HG03103 (cell line): ENCODE data around the gene XIAP.
"Not testable (repeated sequence)": the region's sequence is repeated elsewhere in the genome, so short reads cannot be mapped to it uniquely, and the experiment has no call there.

Experiments used
- ATAC-seq: cut with Tn5 transposase; IDR thresholded peaks from one replicate; pipeline ENCODE4 v1.9.1; 2021; ENCODE audit warnings: low read depth; ENCODE audit not compliant: unreplicated experiment

Gene XIAP

GRCh38 chrX:123859846-123860838 is at the start of gene XIAP:
XIAP (plus strand) TSS chrX:123860053; CDS start chrX:123885663, 25,610 bp downstream.
- peak; percentile 73 for ATAC-seq

- ATAC-seq: no peak
These were observed 45.5 kb upstream of the XIAP start for GRCh38 chrX:123814343-123814742.

DNA sequence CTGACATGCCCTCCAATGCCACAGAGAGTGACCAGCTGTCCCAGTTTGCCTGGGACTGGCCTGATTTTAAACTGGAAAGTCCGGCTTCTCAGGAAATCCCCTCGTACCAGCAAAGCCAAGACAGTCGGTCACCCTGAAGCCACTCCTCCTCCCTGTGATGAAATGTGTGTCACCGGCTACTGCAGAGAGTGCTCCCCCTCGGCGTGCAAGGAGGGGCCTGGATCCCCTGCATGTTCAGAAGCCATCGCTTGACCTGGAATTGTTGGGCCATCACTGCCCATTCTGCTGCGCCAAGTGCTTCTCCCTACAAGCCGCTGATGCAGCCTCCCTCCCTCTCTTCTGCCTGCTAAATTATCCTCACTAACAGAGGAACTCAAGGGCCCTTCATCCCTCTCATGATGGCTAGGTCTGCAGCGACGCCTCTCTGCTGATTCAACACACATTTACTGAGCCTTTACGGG is 44.9 kb upstream of the XIAP start:
- ATAC-seq: not testable (repeated sequence)

- no peak for ATAC-seq
These were observed 42.5 kb upstream of the XIAP start for GRCh38 chrX:123817288-123817894.

GRCh38 chrX:123818243-123818642 is 41.6 kb upstream of the XIAP start:
- no peak for ATAC-seq

GRCh38 chrX:123822965-123823364 is 36.9 kb upstream of the XIAP start:
- ATAC-seq: no peak

DNA sequence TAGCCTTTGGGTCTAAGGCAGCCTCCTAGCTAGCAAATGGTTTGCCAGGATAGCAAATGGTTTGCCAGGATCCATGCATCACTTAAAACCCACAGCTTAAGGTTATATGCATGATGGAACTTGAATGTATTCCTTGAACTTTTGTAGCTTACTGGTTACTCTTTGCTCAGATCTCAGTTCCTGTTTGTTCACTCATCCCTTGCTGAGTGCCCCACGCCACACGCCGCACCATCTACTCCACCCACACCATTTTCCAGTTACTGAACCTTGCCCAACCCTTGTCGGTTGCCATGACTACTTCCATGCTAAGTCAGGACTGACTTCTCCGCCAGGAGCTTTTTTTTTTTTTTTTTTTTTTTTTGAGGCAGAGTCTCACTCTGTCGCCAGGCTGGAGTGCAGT is 29.5 kb upstream of the XIAP start:
- peak; percentile 86 for ATAC-seq

DNA sequence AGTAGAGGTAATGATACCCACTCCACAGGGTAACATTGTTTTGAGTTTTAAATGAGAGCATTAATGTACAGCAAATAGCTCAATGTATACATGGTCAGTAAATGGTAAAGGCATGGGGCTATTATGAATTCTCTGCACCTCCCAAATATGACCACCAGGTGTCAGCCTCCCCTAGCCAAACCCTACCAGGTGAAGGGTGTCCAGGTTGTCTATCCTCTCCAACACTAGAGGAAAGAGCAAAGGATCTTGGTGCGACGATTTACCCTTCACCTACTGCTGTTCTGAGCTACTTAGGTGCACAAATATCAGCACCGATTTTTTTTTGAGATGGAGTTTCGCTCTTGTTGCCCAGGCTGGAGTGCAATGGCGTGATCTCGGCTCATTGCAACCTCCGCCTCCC is 26.5 kb upstream of the XIAP start:
- peak; percentile 70 for ATAC-seq

GRCh38 chrX:123834116-123834515 is 25.7 kb upstream of the XIAP start:
- ATAC-seq: no peak

GRCh38 chrX:123835661-123836371 is 24.0 kb upstream of the XIAP start:
- ATAC-seq: no peak

GRCh38 chrX:123845129-123845528 is 14.7 kb upstream of the XIAP start:
- not testable (repeated sequence) for ATAC-seq

DNA sequence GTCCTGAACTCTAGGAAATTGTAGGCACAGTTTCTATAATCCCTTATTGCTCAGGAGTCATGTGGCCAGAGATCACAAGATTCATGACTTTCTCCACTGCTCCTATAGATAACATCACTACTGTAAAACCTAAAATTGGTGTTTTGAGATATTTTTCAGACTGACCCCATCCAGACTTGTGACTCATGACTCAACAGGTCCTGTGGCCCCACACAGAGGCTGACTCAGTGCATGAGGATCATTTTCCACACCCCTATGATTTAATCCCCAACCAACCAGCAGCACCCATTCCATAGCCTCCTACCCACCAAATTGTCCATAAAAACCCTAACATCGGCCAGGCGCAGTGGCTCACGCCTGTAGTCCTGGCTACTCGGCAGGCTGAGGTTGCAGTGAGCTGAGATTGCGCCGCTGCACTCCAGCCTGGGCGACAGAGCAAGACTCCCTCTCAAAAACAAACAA is 13.2 kb upstream of the XIAP start:
- ATAC-seq: no peak

- no peak for ATAC-seq
These were observed 12.8 kb upstream of the XIAP start for GRCh38 chrX:123847056-123847455.

DNA sequence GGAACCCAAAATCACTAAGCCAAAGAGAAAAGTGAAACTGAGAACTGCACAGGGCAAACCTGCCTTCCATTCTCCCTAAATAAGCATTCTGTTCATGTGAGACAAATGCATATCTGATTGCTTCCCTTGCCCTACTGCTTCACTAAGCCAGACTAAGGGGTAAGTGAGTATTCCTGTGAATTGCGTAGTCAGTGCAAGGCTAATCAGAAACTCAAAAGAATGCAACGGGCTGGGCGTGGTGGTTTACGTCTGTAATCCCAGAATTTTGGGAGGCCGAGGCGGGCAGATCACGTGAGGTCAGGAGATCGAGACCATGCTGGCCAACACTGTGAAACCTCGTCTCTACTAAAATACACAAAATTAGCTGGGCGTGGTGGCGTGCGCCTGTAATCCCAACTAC is 10.8 kb upstream of the XIAP start:
- no peak for ATAC-seq

DNA sequence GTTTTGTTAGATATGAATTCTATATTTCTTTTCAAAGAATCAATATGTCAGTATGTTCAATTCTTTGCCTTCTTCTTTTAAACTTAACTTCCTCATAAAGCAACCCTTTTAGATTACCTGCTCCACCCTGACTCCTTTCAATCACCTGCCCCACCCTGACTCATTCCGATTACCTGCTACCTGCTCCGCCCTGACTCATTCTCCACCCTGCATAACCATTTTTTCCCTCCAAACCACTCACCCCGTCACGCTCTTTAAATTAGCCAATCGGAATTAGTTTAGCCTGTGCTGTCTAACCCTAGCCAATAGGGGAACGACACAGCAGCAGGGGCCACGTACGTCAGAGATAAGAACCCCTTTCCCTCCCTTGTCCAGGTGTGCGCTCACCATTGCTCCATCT is 9.9 kb upstream of the XIAP start:
- ATAC-seq: not testable (repeated sequence)

- ATAC-seq: no peak
These were observed 8.8 kb upstream of the XIAP start for GRCh38 chrX:123851079-123851478.

DNA sequence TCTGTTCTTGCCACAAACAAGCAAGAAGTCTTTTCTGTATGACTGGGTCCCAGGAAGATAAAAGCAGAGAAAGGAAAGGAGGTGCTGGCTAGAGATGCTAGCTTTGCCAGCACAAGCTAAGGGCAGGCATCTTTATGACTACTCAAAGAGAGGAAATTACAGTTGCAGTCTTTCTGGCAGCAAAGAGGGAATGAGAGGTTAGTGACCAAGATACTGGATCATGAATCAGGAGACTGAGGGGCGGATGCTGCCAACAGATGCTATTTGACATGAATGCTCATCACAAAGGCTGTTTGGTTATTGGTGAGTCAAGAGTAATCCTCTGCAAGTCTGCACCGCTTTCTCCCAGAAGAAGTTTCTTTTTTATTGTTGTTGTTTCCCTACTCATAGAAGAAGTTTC is 5.5 kb upstream of the XIAP start:
- no peak for ATAC-seq

- peak; percentile 6 for ATAC-seq
These were observed 426 bp upstream of the XIAP start for GRCh38 chrX:123859409-123859845.

GRCh38 chrX:123860983-123861382 is 1.1 kb downstream of the XIAP start:
- ATAC-seq: no peak

- ATAC-seq: no peak
These were observed 9.6 kb downstream of the XIAP start for GRCh38 chrX:123869488-123869887.

GRCh38 chrX:123871309-123871708 is 11.5 kb downstream of the XIAP start:
- ATAC-seq: no peak
